PC-9 (cell line): Measurements from ENCODE around the gene ESPNL. TPM values are rescaled to one million over a fixed set of nuclear protein-coding genes. Genes with fewer than 3 reads are reported as not detected.

ENCODE experiments used
- BruUV-seq: library from RNA; stranded (reverse); fragments of 400-500 nt; replicated peaks from 2 replicates; lab custom pipeline; 2021; lab: Mats Ljungman, UMichigan
- CTCF ChIA-PET: fragments of 300-600 bp; sonication (Branson Sonifier 250); formaldehyde crosslinking; loops from one replicate; lab custom pipeline; 2022; ENCODE audit warnings: antibody characterized with exemption; lab: Charles Lee
- POLR2A ChIA-PET: fragments of 300-600 bp; sonication (Branson Sonifier 250); formaldehyde crosslinking; loops from one replicate; lab custom pipeline; 2022; ENCODE audit warnings: antibody characterized with exemption; ENCODE audit not compliant: unreplicated experiment; lab: Charles Lee
- DNase-seq, 2 experiments: peaks; one replicate each; pipeline versions ENCODE4 v3.0.0 to v3.0.0-alpha.2; 2015 to 2022; ENCODE audit warnings: mixed read lengths in 1 of 2
- H2AFZ ChIP-seq: fragments of 200-600 bp; sonication (generic); 2 replicates; pipeline ENCODE4 v1.8.1; 2017; ENCODE audit warnings: antibody characterized with exemption
- H3F3A ChIP-seq: fragments of 200-600 bp; sonication (generic); 2 replicates; pipeline ENCODE4 v1.8.1; 2017; ENCODE audit warnings: antibody characterized with exemption, mild to moderate bottlenecking, low read depth; ENCODE audit not compliant: insufficient read depth
- H3K27ac ChIP-seq: fragments of 200-600 bp; sonication (generic); 2 replicates; pipeline ENCODE4 v1.6.1; 2016; ENCODE audit warnings: mixed run types
- H3K27me3 ChIP-seq: fragments of 200-600 bp; sonication (generic); 2 replicates; pipeline ENCODE4 v1.6.1; 2016; ENCODE audit warnings: low read depth, mixed run types; ENCODE audit not compliant: insufficient read depth
- H3K36me3 ChIP-seq: fragments of 200-600 bp; sonication (generic); 2 replicates; pipeline ENCODE4 v1.6.1; 2016; ENCODE audit warnings: low read depth, mixed run types
- H3K4me1 ChIP-seq: fragments of 200-600 bp; sonication (generic); replicated peaks from 2 replicates; pipeline ENCODE4 v1.6.1; 2016; ENCODE audit warnings: mixed run types; ENCODE audit not compliant: insufficient read depth
- H3K4me2 ChIP-seq: fragments of 200-600 bp; sonication (generic); 2 replicates; pipeline ENCODE4 v1.6.1; 2017; ENCODE audit warnings: mixed run types
- H3K4me3 ChIP-seq: fragments of 200-600 bp; sonication (generic); 2 replicates; pipeline ENCODE4 v1.6.1; 2016; ENCODE audit warnings: mixed run types
- H3K79me2 ChIP-seq: fragments of 200-600 bp; sonication (generic); 2 replicates; pipeline ENCODE4 v1.6.1; 2017; ENCODE audit warnings: low read depth, mixed run types
- H3K9me2 ChIP-seq: fragments of 200-600 bp; sonication (generic); 2 replicates; pipeline ENCODE4 v1.8.1; 2017; ENCODE audit warnings: mild to moderate bottlenecking; ENCODE audit not compliant: insufficient read depth
- H3K9me3 ChIP-seq: fragments of 200-600 bp; sonication (generic); 2 replicates; pipeline ENCODE4 v1.8.1; 2016; ENCODE audit warnings: low read depth; ENCODE audit not compliant: insufficient read depth
- H4K20me1 ChIP-seq: fragments of 200-600 bp; sonication (generic); 2 replicates; pipeline ENCODE4 v1.8.1; 2017; ENCODE audit not compliant: insufficient read depth
- CTCF ChIP-seq: fragments of 200-600 bp; sonication (generic); conservative IDR thresholded peaks from 2 replicates; pipeline ENCODE4 v1.6.1; 2017; ENCODE audit warnings: mixed run types, antibody characterized with exemption, mild to moderate bottlenecking, moderate library complexity
- EZH2 ChIP-seq: fragments of 200-600 bp; sonication (generic); IDR thresholded peaks from 2 replicates; pipeline ENCODE4 v1.8.0; 2017; ENCODE audit warnings: antibody characterized with exemption, low read depth
- intact Hi-C: fragments of 100-400 bp; cut with micrococcal nuclease; formaldehyde crosslinking; loops from one replicate; pipeline ENCODE4 v1.10.0; 2022; ENCODE audit not compliant: unreplicated experiment
- total RNA-seq: library from RNA; stranded (reverse); gene quantifications from 2 replicates; pipeline ENCODE4 v1.2.3, GENCODE V29; 2021

The ESPNL gene
- total RNA-seq, 1 experiment from 2014 or later, result 1.1 TPM

- H2AFZ ChIP-seq, result no peak overlapping the region
- ChIA-PET CTCF (no interaction called here), POLR2A (no interaction called here)
- no peaks in the 10 kb centered on the region for H3K27me3 ChIP-seq
- intact Hi-C loops, result no loop called here
- no peak overlapping the region for H3K27ac ChIP-seq
- no peaks in the 10 kb centered on the region for H3K79me2 ChIP-seq
- H3K9me2 ChIP-seq, result no peaks in the 10 kb centered on the region
- H3K36me3 ChIP-seq, result no peaks in the 10 kb centered on the region
- H3K4me3 ChIP-seq, result no peak overlapping the region
- H3K9me3 ChIP-seq, result no peaks in the 10 kb centered on the region
- H3K4me1 ChIP-seq, result peaks cover 5% of the 10 kb centered on the region; the same call in 1 of the 2 replicates
- no peaks in the 10 kb centered on the region; the same call in 1 of the 2 replicates for H3F3A ChIP-seq
- TF ChIP-seq CTCF (no peak), EZH2 (no peak)
- H3K4me2 ChIP-seq, result no peak overlapping the region
- no peak for DNase-seq
- no peaks in the 10 kb centered on the region for H4K20me1 ChIP-seq
- no TSS peak for BruUV-seq
These were observed 55.9 kb downstream of the ESPNL start for GRCh38 chr2:238155761-238156694.

GRCh38 chr2:238157506-238158017, 57.4 kb downstream of the ESPNL start:
- Histone ChIP-seq H3K27me3 (no peaks in the 10 kb centered on the region), H4K20me1 (no peaks in the 10 kb centered on the region), H3K9me3 (no peaks in the 10 kb centered on the region), H2AFZ (no peak overlapping the region), H3K4me1 (peaks cover 5% of the 10 kb centered on the region; the same call in 1 of the 2 replicates), H3K27ac (no peak overlapping the region), H3K4me2 (no peak overlapping the region), H3K79me2 (no peaks in the 10 kb centered on the region), H3K36me3 (no peaks in the 10 kb centered on the region), H3F3A (no peaks in the 10 kb centered on the region; the same call in 1 of the 2 replicates), H3K9me2 (no peaks in the 10 kb centered on the region), H3K4me3 (no peak overlapping the region)
- no peak for TF ChIP-seq EZH2
- TF ChIP-seq CTCF, result no peak
- DNase-seq, result no peak
- no TSS peak for BruUV-seq
- ChIA-PET CTCF (no interaction called here), POLR2A (no interaction called here)
- intact Hi-C loops, result no loop called here

- H4K20me1 ChIP-seq, result no peaks in the 10 kb centered on the region
- no peaks in the 10 kb centered on the region; the same call in 1 of the 2 replicates for H3F3A ChIP-seq
- ChIA-PET POLR2A (no interaction called here), CTCF (no interaction called here)
- intact Hi-C loops, result no loop called here
- no peak overlapping the region for H3K27ac ChIP-seq
- H3K9me2 ChIP-seq, result no peaks in the 10 kb centered on the region
- H3K9me3 ChIP-seq, result no peaks in the 10 kb centered on the region
- TF ChIP-seq CTCF (no peak), EZH2 (no peak)
- H3K4me1 ChIP-seq, result peaks cover 5% of the 10 kb centered on the region; the same call in 1 of the 2 replicates
- no peak overlapping the region for H3K4me2 ChIP-seq
- BruUV-seq, result no TSS peak
- DNase-seq, result no peak
- H3K27me3 ChIP-seq, result no peaks in the 10 kb centered on the region
- H2AFZ ChIP-seq, result no peak overlapping the region
- H3K79me2 ChIP-seq, result no peaks in the 10 kb centered on the region
- no peaks in the 10 kb centered on the region for H3K36me3 ChIP-seq
- no peak overlapping the region for H3K4me3 ChIP-seq
These were observed 57.9 kb downstream of the ESPNL start for GRCh38 chr2:238158018-238158508.
